CD4-positive, alpha-beta T cell treated with Interferon gamma for 1 hour (primary cell): ENCODE measurements around the gene GALR2.
"Not testable (repeated sequence)": the region's sequence is repeated elsewhere in the genome, so short reads cannot be mapped to it uniquely, and the experiment has no call there.

ENCODE experiments used
- DNase-seq: peaks from one replicate; pipeline ENCODE4 v3.0.0-alpha.2; 2020

Gene GALR2, protein sequence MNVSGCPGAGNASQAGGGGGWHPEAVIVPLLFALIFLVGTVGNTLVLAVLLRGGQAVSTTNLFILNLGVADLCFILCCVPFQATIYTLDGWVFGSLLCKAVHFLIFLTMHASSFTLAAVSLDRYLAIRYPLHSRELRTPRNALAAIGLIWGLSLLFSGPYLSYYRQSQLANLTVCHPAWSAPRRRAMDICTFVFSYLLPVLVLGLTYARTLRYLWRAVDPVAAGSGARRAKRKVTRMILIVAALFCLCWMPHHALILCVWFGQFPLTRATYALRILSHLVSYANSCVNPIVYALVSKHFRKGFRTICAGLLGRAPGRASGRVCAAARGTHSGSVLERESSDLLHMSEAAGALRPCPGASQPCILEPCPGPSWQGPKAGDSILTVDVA

GRCh38 chr17:76074390-76075363 is at the start of gene GALR2:
GALR2 (plus strand) TSS chr17:76074781; CDS start chr17:76074884, 103 bp downstream.
- no peak for DNase-seq

- DNase-seq: no peak
Observed at GRCh38 chr17:76025294-76025693, 49.3 kb upstream of the GALR2 start.

GRCh38 chr17:76026714-76027158 is 47.8 kb upstream of the GALR2 start:
- no peak for DNase-seq

- DNase-seq: no peak
Observed at GRCh38 chr17:76027159-76027839, 47.3 kb upstream of the GALR2 start, which contains the start of gene EVPL. EVPL (minus strand) TSS chr17:76027306; CDS start chr17:76027198, 108 bp downstream.

DNA sequence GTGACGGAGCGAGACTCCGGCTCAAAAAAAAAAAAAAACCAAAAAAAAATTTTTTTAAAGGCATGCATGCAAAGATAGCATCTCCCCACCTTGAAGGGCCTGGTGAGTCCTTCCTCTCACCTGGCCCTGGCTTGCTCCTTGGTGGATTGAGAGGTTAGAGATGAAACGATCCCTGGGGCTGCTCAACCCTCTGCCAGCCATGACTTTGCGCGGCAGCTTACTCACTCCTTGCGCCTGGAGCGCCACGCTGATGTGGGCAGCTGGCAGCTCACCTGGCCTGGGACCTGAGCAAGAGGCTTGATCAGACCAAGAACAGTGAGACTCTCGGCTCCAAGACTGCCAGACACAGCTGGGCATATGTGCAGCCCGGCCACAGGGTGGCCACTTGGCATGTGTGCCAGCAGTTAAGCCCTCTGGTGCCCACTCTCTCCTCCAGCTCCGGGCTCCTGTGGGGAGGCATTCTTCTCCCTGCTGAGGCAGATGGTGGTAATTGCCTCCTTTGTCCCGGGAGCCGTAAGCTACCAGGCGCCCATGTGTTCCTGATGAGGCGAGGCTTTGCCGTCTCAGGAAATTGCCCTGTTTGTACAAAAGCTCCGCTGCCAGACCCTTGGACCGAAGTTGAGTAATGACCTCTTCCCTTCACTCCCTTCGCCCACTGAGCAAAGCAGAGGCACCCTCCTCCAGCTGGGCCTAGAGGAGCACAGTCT is 42.4 kb upstream of the GALR2 start:
- no peak for DNase-seq

DNA sequence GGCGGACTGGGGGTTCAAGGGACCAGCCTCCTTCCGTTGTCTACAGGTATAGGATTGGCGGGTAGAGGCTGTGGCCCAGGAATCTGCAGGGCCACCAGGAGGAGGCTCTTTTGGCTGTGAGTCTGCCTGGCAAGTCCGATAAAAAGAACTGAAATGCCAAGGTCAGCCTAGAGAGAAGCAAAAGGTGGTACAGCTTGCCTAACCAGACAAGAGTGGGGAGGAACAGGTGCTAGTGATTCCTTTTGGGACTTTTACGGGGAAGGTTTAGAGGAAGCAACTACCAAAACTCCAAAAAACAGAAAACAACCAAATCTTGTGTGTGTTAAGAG is 41.8 kb upstream of the GALR2 start:
- DNase-seq: no peak

DNA sequence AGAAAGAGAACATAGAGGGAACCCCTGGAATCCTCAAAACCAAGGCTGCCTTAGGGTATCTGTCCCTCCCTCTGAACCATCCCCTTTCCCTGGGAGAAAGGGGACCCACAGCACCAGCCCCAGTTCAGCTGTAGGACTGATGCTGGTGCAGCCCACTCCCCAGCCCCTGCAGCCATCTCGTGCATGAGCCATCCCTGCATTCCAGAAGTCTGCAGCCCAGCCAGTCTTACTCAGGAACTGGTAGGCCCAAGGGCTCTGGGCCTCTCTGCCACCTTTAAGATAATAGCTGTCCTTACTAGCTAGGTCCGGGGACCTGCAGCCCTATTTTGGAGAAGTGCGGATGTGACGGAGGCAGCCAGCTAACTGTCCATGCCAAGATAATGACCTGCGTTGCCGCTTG is 41.4 kb upstream of the GALR2 start:
- DNase-seq: no peak

DNA sequence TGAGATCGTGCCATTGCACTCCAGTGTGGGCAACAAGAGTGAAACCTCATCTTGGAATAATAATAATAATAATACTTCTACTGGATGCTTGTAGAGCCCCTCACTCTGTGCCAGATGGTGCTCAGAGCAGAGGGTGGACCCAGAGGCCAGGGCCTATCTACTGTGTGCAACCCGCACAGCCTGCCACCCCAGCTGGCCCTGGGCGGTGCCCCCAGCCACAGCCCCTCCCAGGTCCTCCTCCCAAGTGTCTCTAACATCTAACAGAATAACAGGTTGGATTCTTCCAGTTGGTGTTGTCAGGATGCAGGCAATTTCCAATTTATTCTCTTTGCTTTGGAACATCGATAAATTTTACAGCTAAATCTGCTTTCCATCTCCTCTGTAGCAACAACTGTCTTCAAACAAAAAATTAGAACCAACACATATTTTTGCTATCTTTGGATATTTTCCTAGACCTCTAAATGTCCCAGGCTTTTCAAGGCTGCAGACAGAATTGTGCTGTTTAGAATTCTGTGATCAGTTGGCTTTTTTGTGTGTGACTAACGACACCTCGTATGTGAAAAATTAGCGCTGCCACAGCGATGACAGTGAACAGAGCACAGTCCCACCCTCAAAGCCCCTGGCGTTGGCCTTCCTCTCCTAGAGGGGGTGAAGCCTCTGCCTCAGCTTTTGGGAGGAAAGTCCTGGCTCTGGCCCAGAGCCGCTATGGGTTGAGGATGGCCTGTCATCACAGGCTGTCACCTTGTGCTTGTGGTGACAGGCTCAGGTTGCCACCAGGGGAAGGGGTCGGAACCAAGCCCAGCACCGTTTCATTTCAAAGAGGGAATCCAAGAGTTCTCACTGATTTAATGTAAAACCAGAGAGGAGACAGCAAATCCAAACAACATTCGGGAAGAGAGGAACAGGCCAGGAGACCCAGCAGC is 39.9 kb upstream of the GALR2 start:
- no peak for DNase-seq

- DNase-seq: no peak
Observed at GRCh38 chr17:76036497-76037261, 37.9 kb upstream of the GALR2 start.

DNA sequence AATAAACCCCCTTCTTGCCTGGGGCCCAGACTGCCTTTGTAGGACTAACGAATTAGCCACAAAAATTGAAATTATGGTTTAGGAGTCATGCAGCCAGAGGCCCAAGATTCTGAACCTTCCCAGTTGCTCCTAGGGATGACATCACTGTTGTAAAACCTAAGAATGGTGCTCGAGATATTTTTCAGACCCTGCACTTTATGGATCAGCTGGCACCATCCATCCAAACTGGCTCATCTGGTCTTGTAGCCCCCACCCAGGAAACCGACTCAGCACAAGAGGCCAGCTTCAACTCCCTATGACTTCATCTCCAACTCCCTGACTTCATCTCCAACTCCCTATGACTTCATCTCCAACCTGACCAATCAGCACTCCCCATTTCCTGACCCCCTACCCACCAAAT is 36.5 kb upstream of the GALR2 start:
- no peak for DNase-seq

GRCh38 chr17:76039121-76039520 is 35.5 kb upstream of the GALR2 start:
- DNase-seq: no peak

GRCh38 chr17:76040376-76040775 is 34.2 kb upstream of the GALR2 start:
- DNase-seq: no peak

- not testable (repeated sequence) for DNase-seq
Observed at GRCh38 chr17:76042868-76043267, 31.7 kb upstream of the GALR2 start.

DNA sequence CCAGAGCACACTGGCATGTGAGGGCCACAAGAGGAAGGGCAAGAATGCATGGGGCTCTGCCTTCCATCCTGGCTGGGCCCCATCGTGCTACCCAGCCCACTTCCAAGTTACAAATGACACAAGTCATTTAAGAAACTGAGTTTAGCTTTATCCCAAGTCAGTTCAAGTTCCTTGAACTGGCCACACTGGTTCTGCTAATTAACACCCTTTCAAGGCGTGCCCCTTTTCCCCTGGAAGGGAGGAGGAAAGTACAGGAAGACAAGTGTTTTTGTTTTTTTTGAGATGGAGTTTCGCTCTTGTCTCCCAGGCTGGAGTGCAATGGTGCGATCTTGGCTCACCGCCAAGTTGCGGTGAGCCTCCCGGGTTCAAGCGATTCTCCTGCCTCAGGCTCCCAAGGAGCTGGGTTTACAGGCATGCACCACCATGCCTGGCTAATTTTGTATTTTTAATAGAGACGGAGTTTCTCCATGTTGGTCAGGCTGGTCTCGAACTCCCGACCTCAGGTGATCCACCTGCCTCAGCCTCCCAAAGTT is 30.0 kb upstream of the GALR2 start:
- DNase-seq: not testable (repeated sequence)

DNA sequence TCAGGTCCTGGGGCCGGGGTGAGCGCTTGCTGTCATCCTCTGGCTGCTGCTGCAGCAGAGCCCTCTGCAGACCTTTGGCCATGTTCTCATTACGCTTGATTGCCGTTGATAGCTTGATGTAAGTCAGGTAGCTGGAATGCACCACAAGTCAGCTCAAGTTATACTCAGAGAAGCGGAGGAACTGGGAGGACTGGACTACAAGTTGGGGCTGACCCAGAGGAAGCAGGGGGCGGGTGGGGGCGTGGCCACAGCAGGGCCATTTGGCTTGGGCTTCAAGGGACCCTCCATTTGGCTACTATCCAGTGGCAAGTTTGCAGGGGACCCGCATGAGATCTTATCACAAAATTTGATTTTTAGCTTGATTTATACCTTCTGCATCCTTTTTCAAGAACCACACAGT is 28.5 kb upstream of the GALR2 start:
- no peak for DNase-seq

GRCh38 chr17:76048025-76048605 is 26.5 kb upstream of the GALR2 start:
- no peak for DNase-seq

DNA sequence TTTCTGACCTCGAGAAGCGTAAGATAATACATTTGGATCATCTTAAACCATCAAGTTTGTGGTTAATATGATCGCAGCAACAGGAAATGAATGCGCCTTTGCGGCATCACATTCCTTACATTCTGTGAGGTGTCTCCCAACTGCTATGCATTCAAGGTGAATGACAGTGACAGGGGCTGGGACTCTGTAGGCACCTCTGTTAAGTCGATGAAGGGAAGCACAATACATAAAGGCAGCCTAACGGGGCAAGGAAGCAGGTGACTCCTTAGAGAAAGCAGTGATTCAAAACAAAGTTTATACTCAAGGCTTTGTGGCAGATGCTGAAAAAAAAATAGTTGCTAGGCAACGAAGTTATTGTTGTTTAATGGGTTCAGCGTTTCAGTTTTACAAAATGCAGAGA is 25.9 kb upstream of the GALR2 start:
- DNase-seq: no peak

- no peak for DNase-seq
Observed at GRCh38 chr17:76049239-76049638, 25.3 kb upstream of the GALR2 start.

DNA sequence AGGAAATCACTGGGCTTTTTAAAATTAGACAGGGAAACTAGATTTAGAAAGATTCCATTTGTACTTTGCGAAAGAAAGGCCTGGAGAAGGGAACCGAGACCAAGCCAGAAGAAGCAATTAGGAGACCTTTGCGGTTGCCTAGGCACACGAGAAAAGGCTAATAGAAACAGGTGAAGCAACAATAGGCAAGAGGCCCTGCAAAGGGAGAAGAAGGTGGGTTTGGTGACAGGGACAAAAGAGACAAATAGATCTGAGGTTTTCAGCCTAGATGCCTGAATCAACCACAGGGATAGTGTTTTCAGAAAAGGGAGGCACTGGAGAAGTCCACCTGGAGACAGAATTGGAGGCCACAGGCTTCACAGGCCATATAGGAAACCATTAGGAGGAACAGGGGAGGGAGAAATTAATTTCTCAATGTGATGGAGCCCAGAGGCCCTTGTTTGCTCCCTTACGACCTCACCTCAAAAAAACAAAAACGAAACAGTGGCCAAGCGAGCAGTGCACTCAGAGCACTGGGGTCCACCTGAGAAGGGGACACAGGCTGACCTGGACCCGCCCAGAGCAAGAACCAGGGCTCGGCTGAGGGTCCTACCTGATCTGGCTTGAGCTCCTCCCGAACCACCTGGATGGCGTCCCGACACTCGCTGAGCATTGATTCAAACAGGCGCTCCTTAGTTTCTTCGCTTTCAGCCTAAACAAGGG is 24.6 kb upstream of the GALR2 start:
- no peak for DNase-seq
